Measurements from ENCODE around the gene WEE1. TPM values are rescaled to one million over a fixed set of nuclear protein-coding genes. Genes with fewer than 3 reads are reported as not detected.
"Not testable (repeated sequence)": the region's sequence is repeated elsewhere in the genome, so short reads cannot be mapped to it uniquely, and the experiment has no call there.

The WEE1 gene
- total RNA-seq, 1 donor from 2014 or later, result 105 TPM

DNA sequence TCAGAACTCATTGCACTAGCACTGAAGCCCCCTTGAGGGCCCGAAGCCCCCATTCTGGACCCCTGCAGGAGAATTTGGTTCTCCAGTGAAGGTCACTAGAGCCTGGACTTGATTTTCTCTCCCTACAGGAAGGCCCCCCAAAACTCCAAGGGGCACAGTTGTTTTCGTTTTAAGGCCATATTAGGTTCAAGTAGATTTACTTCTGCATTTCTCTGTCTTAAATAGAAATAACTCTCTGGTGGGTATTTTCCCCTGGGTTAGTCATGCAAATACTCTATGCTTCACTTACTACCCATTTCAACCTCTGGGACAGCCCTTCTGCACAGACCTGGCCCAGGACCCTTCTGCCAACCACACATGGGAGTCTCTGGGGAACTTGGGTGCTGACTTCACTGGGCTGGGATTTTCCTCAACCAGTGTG, 41.6 kb downstream of the WEE1 start:
- no peak for DNase-seq (ENCODE audit: low read depth)
- peak overlapping the region; percentile 51 for H3K4me3 ChIP-seq (ENCODE audit: low read depth, low read length)
- no peak for TF ChIP-seq CTCF (conservative IDR thresholded peaks at IDR 0.05; ENCODE audit: low read depth, low read length)

GRCh38 chr11:9616042-9616675, 42.7 kb downstream of the WEE1 start:
- no peak for TF ChIP-seq CTCF (conservative IDR thresholded peaks at IDR 0.05; ENCODE audit: low read depth, low read length)
- DNase-seq (ENCODE audit: low read depth), result no peak
- no peak overlapping the region for H3K4me3 ChIP-seq (ENCODE audit: low read depth, low read length)

DNA sequence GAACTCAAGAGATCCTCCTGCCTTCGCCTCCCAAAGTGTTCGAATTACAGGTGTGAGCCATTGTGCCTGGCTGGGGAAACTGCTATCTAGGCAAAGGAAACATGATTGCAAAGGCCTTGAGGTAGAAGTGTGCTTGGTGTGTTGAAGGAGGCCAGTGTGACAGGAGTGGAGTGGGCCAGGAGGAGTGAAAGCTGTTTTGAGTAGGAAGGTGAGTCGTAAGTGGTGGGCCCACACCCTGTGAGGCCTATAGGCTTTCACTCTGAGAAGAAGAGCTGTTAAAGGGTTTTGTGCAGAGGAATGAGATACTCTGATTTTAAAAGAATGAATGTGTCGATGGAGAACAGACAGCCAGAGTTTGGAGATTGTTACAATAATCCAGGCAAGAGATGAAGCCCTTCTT, 43.4 kb downstream of the WEE1 start:
- no peak for DNase-seq (ENCODE audit: low read depth)
- no peak for TF ChIP-seq CTCF (conservative IDR thresholded peaks at IDR 0.05; ENCODE audit: low read depth, low read length)
- H3K4me3 ChIP-seq (ENCODE audit: low read depth, low read length), result no peak overlapping the region

GRCh38 chr11:9617940-9618339, 44.5 kb downstream of the WEE1 start:
- TF ChIP-seq CTCF (conservative IDR thresholded peaks at IDR 0.05; ENCODE audit: low read depth, low read length), result no peak
- DNase-seq (ENCODE audit: low read depth), result no peak
- no peak overlapping the region for H3K4me3 ChIP-seq (ENCODE audit: low read depth, low read length)

GRCh38 chr11:9619004-9619403, 45.5 kb downstream of the WEE1 start:
- no peak for DNase-seq (ENCODE audit: low read depth)
- no peak for TF ChIP-seq CTCF (conservative IDR thresholded peaks at IDR 0.05; ENCODE audit: low read depth, low read length)
- no peak overlapping the region for H3K4me3 ChIP-seq (ENCODE audit: low read depth, low read length)

DNA sequence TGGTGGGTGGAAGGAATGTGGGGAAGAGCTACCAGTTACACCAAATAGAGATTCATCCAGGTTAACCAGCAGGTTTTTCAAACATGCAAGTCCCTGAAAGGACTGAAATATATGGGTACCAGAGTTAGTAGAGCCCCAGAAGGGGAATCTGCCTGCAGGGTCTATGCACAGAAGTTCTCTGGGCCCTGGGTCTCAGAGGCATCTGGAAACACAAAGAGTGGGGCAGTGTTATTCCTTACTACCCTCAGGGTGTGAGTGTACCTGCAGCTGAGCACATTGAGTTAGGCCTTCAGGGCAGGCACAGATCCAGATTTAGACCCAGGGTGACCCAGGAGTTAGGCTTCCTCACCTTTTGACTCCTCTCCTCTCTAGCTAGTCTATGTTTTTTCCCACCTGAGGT, 46.5 kb downstream of the WEE1 start:
- TF ChIP-seq CTCF (conservative IDR thresholded peaks at IDR 0.05; ENCODE audit: low read depth, low read length), result no peak
- DNase-seq (ENCODE audit: low read depth), result no peak
- no peak overlapping the region for H3K4me3 ChIP-seq (ENCODE audit: low read depth, low read length)

- H3K4me3 ChIP-seq (ENCODE audit: low read depth, low read length); DNase-seq (ENCODE audit: low read depth): not testable (repeated sequence)
These were observed 48.9 kb downstream of the WEE1 start for GRCh38 chr11:9622353-9622752.

DNA sequence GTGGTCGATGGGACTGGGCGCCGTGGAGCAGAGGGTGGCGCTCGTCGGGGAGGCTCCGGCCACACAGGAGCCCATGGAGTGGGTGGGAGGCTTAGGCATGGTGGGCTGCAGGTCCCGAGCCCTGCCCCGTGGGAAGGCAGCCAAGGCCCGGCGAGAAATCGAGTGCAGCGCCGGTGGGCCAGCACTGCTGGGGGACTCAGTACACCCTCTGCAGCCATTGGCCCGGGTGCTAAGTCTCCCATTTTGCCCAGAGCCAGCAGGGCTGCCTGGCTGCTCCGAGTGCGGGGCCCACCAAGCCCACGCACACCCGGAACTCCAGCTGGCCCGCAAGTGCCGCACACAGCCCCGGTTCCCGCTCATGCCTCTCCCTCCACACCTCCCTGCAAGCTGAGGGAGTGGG, 49.6 kb downstream of the WEE1 start:
- not testable (repeated sequence) for H3K4me3 ChIP-seq (ENCODE audit: low read depth, low read length); DNase-seq (ENCODE audit: low read depth)
